ENCODE data around the gene RILPL1. TPM values are rescaled to one million over a fixed set of nuclear protein-coding genes. Genes with fewer than 3 reads are reported as not detected.
"Not testable (repeated sequence)": the region's sequence is repeated elsewhere in the genome, so short reads cannot be mapped to it uniquely, and the experiment has no call there.

RILPL1 gene
- total RNA-seq, 4 donors from 2014 or later = 10.8 to 46.1 (median 24.3) TPM

DNA sequence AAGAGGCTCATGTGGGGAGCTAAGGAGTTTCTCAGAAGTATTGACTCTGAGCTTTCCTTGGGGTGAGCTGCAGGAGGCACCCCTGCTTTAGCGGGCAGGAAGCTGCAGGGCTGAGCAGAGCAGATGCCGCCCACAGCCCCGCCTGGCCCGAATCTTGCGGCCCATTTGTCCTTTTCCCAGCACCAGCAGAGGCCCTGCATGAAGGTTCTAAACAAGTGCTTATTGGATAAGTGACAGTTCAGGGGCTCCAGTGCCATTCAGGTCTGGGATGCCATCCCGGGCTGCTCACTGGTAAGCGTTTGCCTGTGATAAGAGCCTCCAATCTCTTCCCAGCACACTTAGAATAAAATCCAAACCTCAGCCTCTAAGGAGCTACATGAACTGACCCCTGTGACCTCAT lies 11.4 kb downstream of the RILPL1 start:
- 82% methylated on average over 2 of the region's 7 CpGs; no CpG with 5 or more reads in 1 of the 2 donors for WGBS, 2 donors (ENCODE audit: low coverage in 1 of 2)
- H3K9me3 ChIP-seq = no peaks in the 10 kb centered on the region
- no peak overlapping the region for H3K4me3 ChIP-seq
- no peaks in the 10 kb centered on the region for H3K27me3 ChIP-seq
- peaks cover 0 to 27% (median 3%) of the 10 kb centered on the region in 3 donors for H3K4me1 ChIP-seq
- no peak overlapping the region for H3K27ac ChIP-seq
- ATAC-seq = no peak
- TF ChIP-seq EP300 (IDR thresholded peaks at IDR 0.05) = no peak
- TF ChIP-seq, protein P1, sequence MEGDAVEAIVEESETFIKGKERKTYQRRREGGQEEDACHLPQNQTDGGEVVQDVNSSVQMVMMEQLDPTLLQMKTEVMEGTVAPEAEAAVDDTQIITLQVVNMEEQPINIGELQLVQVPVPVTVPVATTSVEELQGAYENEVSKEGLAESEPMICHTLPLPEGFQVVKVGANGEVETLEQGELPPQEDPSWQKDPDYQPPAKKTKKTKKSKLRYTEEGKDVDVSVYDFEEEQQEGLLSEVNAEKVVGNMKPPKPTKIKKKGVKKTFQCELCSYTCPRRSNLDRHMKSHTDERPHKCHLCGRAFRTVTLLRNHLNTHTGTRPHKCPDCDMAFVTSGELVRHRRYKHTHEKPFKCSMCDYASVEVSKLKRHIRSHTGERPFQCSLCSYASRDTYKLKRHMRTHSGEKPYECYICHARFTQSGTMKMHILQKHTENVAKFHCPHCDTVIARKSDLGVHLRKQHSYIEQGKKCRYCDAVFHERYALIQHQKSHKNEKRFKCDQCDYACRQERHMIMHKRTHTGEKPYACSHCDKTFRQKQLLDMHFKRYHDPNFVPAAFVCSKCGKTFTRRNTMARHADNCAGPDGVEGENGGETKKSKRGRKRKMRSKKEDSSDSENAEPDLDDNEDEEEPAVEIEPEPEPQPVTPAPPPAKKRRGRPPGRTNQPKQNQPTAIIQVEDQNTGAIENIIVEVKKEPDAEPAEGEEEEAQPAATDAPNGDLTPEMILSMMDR (IDR thresholded peaks at IDR 0.05) = no peak
- no peak for TF ChIP-seq POLR2A (IDR thresholded peaks at IDR 0.05)
- TF ChIP-seq POLR2AphosphoS5 (IDR thresholded peaks at IDR 0.05) = no peak
- H3K36me3 ChIP-seq = peaks cover 0 to 64% of the 10 kb centered on the region in 2 donors

- peaks cover 0 to 75% of the 10 kb centered on the region in 2 donors for H3K36me3 ChIP-seq
- H3K27me3 ChIP-seq = no peaks in the 10 kb centered on the region
- peaks cover 0 to 16% (median 3%) of the 10 kb centered on the region in 3 donors for H3K4me1 ChIP-seq
- peak overlapping the region in 3 of 4 donors; percentile 82 to 91 (median 84) for H3K27ac ChIP-seq
- no peak for ATAC-seq
- 92 to 99% methylated on average over 8 to 12 of the region's 14 CpGs for WGBS, 2 donors (ENCODE audit: low coverage in 1 of 2)
- TF ChIP-seq POLR2A (IDR thresholded peaks at IDR 0.05) (no peak), EP300 (IDR thresholded peaks at IDR 0.05) (no peak), POLR2AphosphoS5 (IDR thresholded peaks at IDR 0.05) (no peak)
- TF ChIP-seq, protein P1 (IDR thresholded peaks at IDR 0.05) = no peak
- no peak overlapping the region for H3K4me3 ChIP-seq
- H3K9me3 ChIP-seq = no peaks in the 10 kb centered on the region
These were observed 12.7 kb downstream of the RILPL1 start for GRCh38 chr12:123520567-123521474.

DNA sequence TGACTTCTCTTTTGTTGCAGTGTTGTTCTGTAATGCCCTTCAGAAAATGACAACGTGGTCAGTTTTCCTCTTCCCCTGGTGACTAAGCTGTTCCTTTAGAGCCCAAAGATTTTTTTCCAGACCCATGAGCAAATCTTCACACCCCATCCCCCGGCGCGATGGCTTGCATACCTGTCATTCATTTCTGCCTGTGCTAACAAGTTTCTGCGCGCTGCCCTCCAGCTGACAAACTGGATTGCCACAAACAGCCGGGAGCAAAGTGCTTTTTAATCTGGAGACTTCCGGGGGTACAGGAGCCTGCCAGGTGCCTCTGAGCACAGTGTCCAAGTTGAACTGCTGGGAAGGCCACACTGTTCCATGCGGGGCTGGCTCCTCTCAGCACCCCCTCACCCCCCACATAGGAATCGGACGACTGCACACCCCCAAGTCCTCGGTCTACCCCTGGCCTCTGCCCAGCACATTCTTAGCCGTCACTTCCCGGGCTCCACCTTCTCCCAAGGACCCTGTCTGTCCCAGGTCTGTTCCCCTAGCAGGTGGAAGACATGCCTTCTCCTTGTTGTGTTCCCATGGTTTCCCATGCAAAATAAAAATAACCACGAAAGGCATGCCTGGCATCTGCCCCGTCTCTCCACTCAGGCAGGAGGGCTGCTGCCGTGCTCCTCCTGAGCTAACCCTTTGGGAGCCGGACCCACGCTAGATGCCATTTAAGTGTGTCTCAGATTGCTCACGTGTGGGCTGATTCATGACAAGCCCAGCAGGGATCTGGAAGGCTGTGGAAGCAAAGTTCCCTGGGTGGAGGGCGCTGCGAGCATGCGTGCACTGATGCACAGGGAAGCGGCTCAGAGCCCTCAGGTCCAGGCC lies 14.1 kb downstream of the RILPL1 start:
- H3K4me1 ChIP-seq = peaks cover 0 to 16% (median 3%) of the 10 kb centered on the region in 3 donors
- no peak overlapping the region for H3K4me3 ChIP-seq
- peak overlapping the region; percentile 64 to 91 (median 83) for H3K27ac ChIP-seq
- peak; percentile 13 for TF ChIP-seq POLR2AphosphoS5 (IDR thresholded peaks at IDR 0.05)
- TF ChIP-seq, protein P1 (IDR thresholded peaks at IDR 0.05) = no peak
- H3K9me3 ChIP-seq = no peaks in the 10 kb centered on the region
- peaks cover 0 to 82% of the 10 kb centered on the region in 2 donors for H3K36me3 ChIP-seq
- ATAC-seq = peak; percentile 81
- H3K27me3 ChIP-seq = no peaks in the 10 kb centered on the region
- 19 to 37% methylated on average over 7 to 11 of the region's 24 CpGs for WGBS, 2 donors (ENCODE audit: low coverage in 1 of 2)

DNA sequence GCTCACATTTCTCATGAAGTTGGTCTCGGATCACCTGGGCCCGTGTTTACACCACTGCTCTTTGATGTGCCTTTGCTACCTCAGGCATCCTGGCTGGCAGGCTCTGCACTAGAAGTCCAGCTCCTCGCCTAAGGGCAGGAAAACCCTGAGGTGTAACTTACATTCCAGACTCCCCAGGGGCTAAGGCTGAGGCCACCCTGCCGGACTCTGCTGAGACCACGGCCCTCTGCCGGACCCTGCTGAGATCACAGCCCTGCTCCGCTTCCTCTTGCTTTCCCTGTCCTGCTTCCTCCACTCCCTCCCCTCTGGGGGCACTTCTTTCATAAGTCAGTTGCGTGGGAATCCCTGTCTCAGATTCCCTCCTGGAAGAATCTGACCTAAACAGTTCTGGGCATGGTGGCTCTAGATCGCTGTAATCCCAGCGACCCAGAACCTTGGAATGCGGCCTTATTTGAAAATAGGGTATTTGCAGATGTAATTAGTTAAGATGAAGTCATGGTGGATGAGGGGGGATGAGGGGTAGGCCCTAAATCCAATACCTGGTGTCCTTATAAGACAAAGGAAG lies 17.2 kb downstream of the RILPL1 start:
- peaks cover 0 to 84% of the 10 kb centered on the region in 2 donors for H3K36me3 ChIP-seq
- TF ChIP-seq EP300 (IDR thresholded peaks at IDR 0.05) (no peak), POLR2A (IDR thresholded peaks at IDR 0.05) (no peak), POLR2AphosphoS5 (IDR thresholded peaks at IDR 0.05) (no peak)
- TF ChIP-seq, protein P1 (IDR thresholded peaks at IDR 0.05) = no peak
- 71 to 90% methylated on average over 2 to 7 of the region's 11 CpGs for WGBS, 2 donors (ENCODE audit: low coverage in 1 of 2)
- ATAC-seq = no peak
- no peaks in the 10 kb centered on the region for H3K27me3 ChIP-seq
- H3K4me3 ChIP-seq = no peak overlapping the region
- peak overlapping the region in 2 of 4 donors; percentile 5 to 13 for H3K27ac ChIP-seq
- H3K4me1 ChIP-seq = peaks cover 0 to 16% (median 3%) of the 10 kb centered on the region in 3 donors
- no peaks in the 10 kb centered on the region for H3K9me3 ChIP-seq

DNA sequence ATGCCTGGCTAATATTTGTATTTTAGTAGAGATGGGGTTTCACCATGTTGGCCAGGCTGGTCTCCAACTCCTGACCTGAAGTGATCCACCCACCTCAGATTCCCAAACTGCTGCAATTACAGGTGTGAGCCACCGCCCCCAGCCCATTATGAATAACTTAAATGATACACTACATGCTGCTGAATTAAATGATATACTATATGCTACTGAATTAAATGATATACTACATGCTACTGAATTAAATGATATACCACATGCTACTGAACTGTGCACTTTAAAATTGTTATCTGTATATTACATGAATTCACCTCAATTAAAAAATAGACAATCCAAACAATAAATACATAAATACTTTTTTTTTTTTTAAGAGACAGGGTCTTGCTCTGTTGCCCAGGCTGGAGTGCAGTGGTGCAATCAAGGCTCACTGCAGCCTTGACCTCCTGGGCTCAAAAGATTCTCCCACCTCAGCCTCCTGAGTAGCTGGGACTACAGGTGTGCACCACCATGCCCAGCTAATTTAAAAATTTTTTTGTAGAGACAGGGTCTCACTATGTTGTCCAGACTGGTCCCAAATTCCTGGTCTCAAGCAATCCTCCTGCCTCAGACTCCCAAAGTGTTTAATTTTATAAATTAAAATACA lies 18.8 kb downstream of the RILPL1 start:
- H3K4me3 ChIP-seq, H3K9me3 ChIP-seq, H3K27me3 ChIP-seq, ATAC-seq, H3K27ac ChIP-seq: not testable (repeated sequence)
- H3K36me3 ChIP-seq = peaks cover 0 to 81% of the 10 kb centered on the region in 2 donors
- 100% methylated on average over 1 of the region's 1 CpG for WGBS, 2 donors (ENCODE audit: low coverage in 1 of 2)
- H3K4me1 ChIP-seq = peaks cover 0 to 16% (median 0%) of the 10 kb centered on the region in 3 donors

All from gastroesophageal sphincter (tissue), 4 donors.